ENCODE data around the gene SPR. TPM values are rescaled to one million over a fixed set of nuclear protein-coding genes. Genes with fewer than 3 reads are reported as not detected.

Gene SPR
- polyA plus RNA-seq, 5 donors: 3.8 to 6.6 (median 6.3) TPM

DNA sequence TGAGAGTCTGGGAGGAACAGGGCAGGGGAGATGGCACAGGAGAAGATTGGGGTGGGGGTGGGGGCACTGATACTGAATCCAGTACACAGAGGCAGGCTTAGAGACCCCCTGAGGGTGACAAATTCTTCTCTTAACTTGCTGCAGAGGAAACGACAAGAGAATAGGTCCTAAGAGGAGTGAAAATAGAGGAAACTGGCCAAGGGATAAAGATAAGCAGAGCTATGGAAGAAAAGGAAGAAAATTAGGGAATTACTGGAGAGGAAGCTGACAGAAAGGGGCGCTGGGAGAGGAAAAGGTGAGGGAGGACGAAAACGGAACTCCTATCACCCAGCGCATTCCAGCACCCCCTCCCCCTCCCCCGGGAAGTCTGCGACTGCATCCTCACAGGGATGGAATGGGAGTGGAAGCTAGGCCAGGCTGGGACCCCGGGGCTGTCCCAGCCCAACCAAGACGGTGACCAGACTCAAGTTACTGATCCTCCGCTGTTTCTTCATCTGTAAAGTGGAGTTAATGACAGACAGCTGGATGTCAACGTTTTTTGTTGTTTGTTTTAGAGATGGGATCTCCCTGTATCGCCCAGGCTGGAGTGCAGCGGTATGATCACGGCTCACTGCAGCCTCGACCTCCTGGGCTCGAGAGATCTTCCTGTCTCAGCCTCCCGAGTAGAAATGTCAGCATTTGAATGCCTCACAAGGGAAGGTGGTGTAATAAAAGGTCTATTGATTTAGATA is 27.5 kb downstream of the SPR start:
- no peak for DNase-seq

DNA sequence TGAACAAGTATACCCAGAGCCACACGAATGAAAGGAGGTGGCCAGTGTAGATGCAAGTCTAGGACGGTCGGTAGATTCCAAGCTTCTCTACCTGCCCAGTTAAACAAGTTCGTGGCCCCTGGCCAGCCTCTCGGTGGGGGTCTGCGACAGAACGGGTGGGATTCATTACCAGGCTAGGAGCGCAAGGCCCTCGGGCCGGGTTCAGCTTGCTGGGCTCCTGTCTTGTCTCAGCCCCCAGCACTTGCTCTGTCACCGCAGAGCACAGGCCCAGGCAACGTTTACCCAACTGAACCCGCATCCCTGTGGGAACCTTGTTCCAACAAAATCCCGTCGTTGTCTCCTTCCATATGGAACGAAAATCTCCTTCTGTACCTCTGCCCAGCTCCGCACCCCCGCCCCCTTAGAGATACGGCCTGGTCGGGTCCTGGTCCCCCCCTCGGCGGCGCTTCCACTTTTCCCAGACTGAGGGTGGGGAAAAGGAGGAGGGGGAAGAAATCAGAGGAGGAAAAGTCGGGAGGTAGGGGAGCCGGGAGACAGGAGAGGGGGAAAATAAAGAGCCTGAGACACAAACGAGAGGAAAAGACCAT is 28.2 kb downstream of the SPR start:
- DNase-seq: no peak

DNA sequence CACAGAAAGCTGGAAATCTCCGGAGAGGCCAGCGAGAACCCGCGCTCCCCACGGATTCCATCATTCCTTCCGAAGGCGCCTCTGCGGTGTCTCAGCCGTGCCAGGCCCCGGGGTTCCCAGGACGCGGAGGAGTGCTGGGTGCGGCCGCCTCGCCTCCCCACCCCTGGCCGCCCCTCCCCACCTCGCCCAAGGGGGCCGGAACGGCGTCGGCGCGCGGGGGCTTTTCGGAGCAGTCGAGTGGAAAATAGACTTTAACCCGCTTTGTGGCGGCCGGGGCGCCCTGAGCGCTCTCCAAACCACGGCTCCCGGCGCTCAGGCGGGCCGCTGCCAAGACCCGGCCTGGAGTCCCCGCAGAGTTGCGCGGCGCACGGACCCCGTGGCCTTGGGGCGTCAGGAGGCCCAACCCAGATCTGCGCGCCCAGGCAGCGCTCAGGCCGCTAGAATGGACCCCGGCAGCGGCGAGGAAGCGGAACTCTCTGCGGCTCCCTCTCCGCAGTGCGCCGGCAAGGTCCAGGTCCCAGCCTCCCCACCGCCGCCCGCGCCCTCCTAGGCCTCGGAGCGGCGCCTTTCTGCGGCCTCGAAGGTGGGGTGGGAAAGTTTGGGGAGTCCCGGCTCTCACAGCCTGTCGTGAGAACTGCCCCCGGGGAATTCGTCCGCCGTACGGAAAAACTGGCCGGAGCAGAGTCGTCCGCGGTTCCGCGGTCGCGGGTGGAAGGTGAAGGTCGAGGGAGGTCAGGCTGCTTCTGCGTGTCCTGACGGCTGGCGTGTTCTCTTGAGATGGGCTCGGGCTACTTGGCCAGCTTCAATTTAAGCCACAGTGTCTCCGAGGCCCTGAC is 28.9 kb downstream of the SPR start:
- no peak for DNase-seq

DNA sequence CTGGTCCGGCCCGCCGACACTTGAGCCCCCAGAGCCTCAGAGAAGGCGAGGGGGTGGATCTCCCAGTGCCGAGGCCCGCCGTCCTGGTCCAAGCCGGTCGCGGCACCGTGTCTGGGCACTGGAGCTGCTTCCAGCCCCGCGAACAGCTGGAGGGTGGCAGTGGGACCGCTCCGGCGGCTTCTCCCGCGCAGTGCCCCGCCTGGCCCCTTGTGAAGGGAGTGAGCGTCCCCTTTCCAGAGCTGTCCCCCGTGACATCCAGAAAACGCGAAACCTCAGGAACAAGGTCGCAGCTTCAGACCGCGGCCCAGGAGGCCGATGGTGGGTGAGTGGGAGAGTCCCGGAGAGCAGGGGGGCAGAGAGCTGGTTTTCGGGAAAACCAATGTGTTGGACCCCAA is 29.5 kb downstream of the SPR start:
- no peak for DNase-seq

DNA sequence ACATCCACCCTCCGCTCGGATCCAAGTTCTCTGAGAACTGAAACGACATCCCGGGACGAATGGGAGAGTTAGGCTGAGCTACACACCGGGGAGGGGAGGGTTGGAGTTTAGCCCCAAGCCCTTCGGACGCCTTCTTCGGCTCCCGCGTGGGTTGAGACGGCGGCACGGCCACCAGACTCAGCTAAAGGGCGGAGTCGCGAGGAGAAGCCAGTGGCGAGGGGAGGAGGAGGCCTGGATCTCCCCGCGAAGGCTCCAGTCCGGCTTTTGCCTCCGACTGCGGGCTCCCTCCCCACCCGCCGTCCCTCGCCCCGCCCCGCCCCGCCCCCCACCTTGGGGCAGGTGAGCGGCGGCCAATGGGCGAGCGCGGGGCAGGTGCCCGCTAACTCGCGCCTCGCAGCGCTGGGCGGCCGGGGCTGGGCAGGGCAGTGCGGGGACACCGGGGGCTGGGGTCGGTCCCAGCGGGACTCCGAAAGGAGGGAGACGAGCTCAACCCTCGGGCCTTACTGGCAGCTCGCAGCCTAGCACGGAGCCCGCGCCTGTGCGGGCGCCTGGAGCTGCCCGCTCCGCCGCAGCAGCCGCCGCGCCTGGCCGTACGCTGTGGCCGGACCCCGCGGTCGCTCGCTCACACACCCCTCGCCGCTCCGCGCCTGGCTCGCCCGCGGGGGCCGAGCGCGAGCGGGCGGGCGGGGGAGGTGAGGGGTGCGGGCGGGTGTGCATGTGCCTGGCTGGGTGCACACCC is 30.1 kb downstream of the SPR start, which contains the start of gene EMX1:
EMX1 (plus strand) TSS at position 382 of the 739 bp plus-strand sequence; CDS start at position 716, 334 bp downstream.
- DNase-seq: no peak

DNA sequence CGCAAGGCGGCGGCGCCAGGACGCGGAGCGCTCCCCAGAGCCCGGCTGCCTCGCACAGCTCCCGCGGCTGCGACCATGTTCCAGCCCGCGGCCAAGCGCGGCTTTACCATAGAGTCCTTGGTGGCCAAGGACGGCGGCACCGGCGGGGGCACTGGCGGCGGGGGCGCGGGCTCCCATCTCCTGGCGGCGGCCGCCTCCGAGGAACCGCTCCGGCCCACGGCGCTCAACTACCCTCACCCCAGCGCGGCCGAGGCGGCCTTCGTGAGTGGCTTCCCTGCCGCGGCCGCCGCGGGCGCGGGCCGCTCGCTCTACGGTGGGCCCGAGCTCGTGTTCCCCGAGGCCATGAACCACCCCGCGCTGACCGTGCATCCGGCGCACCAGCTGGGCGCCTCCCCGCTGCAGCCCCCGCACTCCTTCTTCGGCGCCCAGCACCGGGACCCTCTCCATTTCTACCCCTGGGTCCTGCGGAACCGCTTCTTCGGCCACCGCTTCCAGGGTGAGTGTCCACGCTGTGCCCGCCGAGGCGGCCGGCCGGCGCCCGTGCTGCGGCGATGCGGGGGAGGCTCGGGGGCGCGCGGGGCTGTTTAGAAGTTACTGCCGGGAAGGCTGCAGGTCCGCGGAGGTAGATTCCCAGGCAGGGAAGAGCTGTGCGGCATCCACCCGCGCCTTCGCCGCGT is 30.8 kb downstream of the SPR start:
- DNase-seq: no peak

DNA sequence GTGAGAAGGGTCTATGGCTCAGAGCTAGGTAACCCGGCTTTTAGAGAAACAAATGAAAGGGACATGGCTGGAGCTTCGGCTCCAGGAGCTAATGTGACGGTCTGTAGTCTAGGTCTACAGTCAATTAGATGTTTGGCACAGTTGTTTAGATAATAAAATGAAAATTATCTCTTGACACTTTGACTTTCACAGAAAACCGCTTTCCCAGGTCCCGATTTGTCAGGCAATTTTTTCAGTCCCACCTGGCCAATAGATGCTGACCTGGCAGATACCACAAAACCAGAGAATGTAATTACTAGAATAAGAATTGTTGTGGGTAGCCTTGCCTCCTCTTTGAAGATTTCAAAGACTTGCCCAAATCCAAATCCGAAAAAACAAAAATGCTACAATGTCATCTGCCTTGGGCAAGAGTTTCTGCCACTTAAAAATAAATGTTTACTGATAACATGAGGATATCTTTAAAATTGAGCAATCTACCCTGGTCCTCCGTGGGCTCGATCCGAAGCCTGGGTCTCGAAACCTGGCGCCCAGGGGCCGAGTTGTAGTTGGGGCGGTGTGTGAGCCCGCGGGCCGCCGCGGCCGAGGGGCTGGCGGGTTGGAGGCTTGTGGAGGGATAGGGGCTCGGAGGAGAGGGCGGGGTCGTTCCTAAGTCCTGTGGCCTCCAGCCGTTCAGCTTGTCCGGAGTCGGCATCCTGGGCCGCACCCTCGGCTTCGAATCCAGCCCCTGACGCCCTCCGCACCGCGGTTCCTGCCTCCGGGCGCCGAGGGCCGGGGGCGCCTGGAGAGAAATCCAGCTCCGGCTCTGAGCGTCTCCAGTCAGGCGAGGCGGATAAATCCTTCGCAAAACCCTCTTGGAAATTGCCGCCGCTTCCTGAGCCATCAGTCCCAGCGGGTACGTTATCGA is 32.5 kb downstream of the SPR start:
- DNase-seq: no peak

DNA sequence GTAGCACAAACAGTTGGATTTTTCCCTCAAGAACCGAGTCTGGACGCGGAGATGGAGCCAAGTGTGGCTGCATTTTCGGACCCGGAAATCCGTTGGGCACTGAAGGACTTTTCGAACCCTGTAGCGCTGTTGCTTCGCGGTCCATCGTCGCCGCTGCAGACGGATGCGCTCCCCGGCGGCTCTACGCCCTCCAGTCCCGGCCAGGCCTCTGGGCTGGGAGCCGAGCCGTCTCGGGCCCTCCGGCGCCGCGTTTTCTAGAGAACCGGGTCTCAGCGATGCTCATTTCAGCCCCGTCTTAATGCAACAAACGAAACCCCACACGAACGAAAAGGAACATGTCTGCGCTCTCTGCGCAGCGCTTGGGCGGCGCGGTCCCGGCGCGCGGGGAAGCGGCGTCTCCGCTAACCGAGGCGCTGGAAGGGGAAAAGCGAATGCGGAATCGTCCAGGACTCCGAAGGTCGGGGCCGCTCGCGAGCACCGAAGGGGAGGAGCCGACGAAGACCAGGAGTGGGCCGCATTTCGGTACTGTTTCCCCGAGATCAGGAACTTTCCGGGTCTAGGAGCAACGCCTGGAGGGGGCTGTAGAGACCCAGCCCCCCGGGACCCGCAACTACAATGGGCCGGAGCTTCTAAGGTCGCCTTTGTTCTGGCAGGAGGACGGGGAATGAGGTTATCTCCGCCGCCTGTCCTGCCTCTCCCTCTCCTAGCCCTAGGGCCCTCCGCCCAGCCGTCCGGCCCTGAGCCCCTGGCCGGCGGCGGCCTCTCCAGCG is 33.3 kb downstream of the SPR start:
- peak in 1 of 2 donors; percentile 38 for DNase-seq

DNA sequence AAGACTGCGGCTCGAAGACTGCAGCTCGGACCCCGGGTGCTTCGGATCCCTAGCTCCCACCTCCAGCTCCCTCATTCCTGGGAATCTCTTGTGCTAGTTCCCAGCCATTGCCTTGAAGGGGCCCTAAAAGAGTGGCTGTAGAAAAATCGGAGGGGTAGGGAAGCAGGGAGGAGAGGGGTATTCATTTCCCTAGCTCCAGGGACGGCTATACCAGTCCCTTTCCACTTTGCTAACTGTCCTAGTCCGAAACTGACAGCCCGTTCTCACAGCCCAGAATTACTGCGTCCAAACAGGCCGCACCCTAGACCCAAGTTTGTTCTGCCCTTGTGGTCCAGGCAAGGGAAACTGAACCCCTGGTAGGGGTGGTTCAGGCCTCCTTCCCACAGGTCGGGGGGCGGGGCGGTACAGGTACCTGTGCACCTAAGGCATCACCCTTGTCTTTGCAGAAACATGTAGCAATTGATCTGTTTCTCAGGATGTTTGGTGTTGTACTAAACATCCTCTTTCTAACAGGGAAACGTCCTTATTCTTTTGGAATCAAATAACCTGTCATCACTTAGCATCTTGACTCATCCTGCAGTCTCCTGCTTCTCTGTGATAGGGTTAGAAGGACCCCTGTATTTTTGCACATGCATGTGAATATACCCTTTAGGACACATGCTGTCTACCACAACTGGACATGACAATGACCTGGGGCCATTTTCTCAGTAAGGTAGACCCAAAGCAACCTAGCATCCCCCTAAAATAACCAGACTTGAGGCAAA is 34.1 kb downstream of the SPR start:
- DNase-seq: no peak

DNA sequence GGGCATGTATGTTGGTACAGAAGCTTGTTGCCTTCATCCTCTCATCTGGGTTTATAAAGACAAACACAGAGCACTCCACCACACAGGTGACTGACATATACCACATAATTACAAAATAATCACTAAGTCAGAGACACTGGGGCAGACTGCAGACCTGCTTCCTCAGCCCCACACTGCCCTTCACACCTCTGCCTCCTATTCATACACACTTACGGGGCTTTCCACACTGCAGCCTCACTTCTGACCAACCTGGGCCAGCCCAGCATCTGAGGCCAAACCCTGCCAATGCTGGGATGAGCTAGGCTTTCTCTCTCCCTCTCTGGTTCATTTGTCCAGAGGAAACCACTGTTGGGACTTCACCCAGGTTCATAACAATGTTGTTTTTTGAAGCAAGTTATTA is 34.6 kb downstream of the SPR start:
- no peak for DNase-seq

DNA sequence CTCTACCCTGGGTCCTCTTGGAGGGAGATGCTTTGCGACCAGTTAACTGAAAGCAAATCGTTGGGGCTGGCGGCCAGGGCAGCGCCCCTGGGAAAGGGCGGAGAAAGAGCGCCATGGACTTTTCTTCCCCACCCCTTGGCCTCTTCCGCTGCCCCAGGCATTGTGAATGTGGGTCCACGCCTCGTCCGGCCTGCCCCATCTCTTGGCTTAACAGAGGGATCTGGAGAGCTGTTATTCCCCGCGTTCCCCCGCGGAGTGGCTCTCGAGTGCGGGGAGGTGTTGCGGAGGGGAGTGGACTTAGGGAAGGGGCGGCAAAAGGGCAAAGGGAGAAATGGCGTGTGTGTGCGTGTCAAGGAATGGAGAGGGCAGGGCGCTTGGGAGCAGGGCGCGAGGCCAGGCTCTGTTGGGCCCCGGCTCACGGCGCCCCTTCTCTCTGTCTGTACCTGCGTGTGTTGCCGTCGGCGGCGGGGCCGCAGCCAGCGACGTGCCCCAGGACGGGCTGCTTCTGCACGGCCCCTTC is 36.7 kb downstream of the SPR start:
- no peak for DNase-seq

DNA sequence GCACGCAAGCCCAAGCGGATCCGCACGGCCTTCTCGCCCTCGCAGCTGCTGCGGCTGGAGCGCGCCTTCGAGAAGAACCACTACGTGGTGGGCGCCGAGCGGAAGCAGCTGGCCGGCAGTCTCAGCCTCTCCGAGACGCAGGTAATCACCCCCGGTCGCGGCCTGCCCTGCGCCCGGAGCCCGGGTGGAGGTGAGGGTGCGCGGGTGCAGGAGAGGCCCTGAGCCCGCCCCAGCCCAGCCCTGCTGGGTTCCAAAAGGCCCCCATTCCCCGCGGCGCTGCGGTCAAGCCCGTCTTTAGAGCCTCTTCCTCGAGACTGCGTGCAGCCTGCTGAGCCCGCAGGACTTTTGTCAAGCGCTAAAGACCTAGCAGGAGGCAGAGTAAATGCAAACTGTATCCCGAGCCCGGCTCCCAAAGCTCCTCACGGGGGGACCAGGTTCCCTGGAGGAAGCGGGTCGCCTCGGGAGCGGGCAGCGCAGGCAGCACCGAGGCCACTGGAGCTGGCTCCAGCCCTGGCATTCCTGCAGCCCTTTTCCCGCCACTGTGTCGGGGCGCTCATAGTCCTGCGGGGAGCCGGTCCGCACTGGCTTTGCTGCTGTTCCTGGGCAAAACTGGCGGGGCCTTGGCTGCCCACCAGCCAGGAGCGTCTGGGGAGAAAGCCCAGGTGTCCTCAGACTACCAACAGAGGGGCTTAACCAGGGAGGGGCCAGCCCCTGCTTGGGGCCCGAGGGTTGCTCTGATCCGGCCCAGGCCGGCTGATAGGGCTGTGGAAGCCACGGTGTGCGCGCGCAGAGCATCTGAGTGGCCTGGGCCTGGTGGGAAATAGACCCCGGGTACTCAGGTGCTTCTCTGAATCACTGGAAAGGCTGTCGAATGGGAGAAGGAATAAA is 37.4 kb downstream of the SPR start:
- no peak for DNase-seq

DNA sequence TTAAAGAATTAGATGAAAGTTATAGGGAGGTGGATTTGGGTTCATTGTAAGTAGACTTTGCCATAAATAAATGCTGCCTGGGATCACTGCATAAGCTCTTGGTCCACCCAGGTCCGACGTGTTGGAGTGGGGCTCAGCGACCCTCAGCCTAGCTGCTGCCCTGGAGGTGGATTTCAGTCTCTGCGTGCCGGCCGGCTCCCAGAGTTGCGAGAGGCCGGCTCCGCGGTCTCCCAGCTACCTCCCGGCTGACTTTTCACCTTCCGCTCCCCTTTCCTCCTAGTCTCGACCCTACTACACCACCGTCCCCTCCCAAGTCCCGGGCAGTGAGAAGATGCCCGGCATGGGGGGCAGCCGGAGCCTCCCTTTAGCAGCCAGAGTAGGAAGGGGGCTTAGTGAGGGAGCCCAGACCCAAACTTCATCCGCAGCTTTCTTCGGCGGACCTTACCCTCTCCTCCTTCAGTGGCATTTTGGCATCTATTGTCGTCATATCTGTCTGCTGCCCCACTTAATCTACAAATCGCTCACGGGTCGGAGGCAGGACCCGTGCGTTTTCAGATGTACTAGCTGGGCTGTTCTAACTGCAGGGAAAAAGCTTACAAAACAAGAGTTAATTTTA is 38.2 kb downstream of the SPR start:
- no peak for DNase-seq

DNA sequence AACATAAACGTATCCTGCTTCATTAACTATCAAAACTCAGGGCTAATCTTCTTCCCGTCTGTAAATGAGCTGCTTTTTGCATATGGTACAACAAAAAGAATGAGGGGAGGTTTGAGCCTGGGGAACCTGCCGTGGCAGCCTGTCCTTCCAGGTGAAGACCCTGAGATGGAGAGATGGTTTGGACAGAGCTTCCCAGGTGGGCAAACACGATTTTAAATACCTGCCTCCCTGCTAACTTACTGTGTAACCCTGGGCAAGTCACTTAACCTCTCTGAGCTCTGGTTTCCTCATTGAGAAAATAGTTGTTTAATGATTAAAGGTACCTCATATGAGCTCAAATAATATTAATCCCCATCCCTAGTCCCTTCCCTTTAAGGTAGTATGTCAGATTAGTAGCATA is 39.2 kb downstream of the SPR start:
- no peak for DNase-seq

DNA sequence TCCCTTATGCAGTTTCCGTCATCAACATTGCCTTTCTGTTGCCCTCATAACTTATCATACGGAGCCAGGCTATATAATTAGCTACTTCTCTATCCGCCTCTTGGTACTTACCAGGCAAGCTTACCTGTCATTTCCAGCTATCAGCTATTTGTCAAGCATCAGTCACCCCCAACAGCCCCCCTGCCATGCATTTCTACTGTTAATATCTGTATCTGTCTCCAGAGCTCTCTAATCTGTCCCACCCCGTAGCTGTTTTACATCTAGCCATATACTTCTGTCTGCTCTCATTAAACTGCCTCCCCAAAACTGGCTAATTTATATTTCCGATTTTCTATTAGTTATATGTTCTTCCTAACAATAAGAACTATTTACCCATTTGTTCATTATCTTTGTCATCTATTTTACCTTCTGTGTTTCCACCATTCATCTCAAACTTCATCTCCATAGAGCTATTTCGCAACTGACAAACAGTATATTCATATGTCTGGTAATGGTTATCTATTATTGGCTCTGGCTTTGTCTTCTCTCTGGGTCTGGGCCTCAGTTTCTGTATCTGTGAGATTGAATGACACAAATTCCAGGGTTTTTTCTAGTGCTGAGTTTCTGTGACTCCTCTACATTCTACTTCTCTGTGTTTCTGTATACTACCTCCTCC is 39.7 kb downstream of the SPR start:
- no peak for DNase-seq
